Thoracic aorta endothelial cell (primary cell): ENCODE results near the gene ZNF644. TPM values are rescaled to one million over a fixed set of nuclear protein-coding genes. Genes with fewer than 3 reads are reported as not detected.

Experiments
- total RNA-seq: library from RNA; depleted of rRNA; stranded (reverse); fragments of >200 nt; gene quantifications from 2 replicates; pipeline ENCODE4 v1.2.3, GENCODE V29; 2012

Gene ZNF644
- total RNA-seq = 94.3 and 103 TPM in 2 replicates

DNA sequence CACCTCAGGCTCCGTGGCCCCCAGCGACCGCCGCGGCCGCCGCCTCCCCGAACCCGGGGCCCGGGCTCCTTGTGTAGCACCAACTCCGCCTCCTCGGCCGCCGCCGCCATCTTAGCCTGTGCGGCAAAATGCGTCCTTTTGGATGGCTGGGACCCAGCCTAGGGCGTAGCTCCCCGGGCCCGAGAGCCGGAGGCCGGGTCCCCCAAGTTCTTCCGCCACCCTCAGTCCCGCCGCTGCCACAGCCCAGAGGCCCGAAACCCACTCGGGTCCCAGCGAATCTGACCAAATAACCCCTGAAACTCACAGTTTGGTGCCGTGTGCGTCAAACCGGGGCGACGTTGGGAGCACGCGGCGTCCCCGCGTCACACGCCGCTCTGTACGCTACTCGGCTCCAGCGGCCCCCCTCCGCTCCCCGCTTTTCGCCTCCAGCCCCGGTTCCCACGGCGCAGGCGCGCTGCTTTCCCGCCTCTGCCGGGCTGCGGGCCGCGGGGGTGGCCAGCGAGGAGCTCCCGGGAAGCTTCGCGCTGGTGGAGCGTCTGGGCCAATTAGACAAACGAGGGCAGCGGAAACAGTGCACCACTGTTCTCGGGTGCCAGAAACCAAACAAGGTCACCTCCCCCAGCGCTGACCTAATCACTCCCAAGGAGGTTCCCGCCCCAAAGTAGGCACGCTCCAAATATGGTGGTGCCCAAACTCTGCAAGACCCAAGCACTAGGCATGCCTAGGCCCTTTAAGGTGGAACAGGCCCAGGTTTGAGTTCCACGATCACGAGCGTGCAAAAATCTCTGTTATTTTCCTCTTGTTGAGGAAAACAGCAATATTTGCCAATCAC is at the start of gene ZNF644:
ZNF644 (minus strand) TSS at position 350 of the 832 bp plus-strand sequence. CDS start 39,682 bp downstream, outside the sequence.

